GM12878 (cell line): ENCODE results near the gene GRM1. TPM values are rescaled to one million over a fixed set of nuclear protein-coding genes. Genes with fewer than 3 reads are reported as not detected.

Source experiments
- ATAC-seq: fragments of 200-7000 bp; cut with Tn5 transposase; 3 replicates; pipeline ENCODE4 v1.9.1; 2020; ENCODE audit warnings: mild to moderate bottlenecking, moderate library complexity
- BruUV-seq: library from RNA; stranded (reverse); fragments of 400-500 nt; replicated peaks from 2 replicates; lab custom pipeline; 2021; lab: Mats Ljungman, UMichigan
- CTCF ChIA-PET: fragments of 300-600 bp; sonication (Branson Sonifier 250); formaldehyde crosslinking; extraction: SDS; loops from one replicate; lab custom pipeline; 2021; ENCODE audit warnings: inconsistent platforms; lab: Yijun Ruan, JAX
- POLR2A ChIA-PET: fragments of 350-600 bp; formaldehyde crosslinking; extraction: SDS; loops from one replicate; lab custom pipeline; 2021; ENCODE audit warnings: inconsistent platforms; lab: Charles Lee
- RAD21 ChIA-PET: fragments of 300-600 bp; sonication (Branson Sonifier 250); formaldehyde crosslinking; loops from one replicate; lab custom pipeline; 2023; ENCODE audit warnings: antibody characterized with exemption; ENCODE audit not compliant: unreplicated experiment; lab: Charles Lee
- SMC1A ChIA-PET: fragments of 300-600 bp; sonication (Branson Sonifier 250); formaldehyde crosslinking; loops from one replicate; lab custom pipeline; 2023; ENCODE audit not compliant: unreplicated experiment, uncharacterized antibody; lab: Charles Lee
- DNase-seq: peaks from one replicate; pipeline ENCODE4 v3.0.0-alpha.2; 2011; ENCODE audit warnings: low read depth, low spot score
- FAIRE-seq: peaks from 3 replicates; lab custom pipeline; 2011; peaks lifted over from hg19 to GRCh38; lab: Jason Lieb, UNC
- H2AFZ ChIP-seq: 2 replicates; pipeline ENCODE4 v1.6.0; 2011; ENCODE audit warnings: low read depth, low read length, control low read depth; ENCODE audit not compliant: control insufficient read depth
- H3K27ac ChIP-seq: 2 replicates; pipeline ENCODE4 v1.5.1; 2011; ENCODE audit warnings: control low read depth; ENCODE audit not compliant: control insufficient read depth, insufficient read depth
- H3K27me3 ChIP-seq, 2 experiments: replicated peaks in 1 of 2; 2 replicates each; pipeline versions ENCODE4 v1.6.0 to v1.6.1; 2011; ENCODE audit warnings: low read length in 1 of 2; ENCODE audit not compliant: control insufficient read depth in 2 of 2, insufficient read depth in 2 of 2
- H3K36me3 ChIP-seq, 2 experiments: 2 replicates each; pipeline ENCODE4 v1.5.1; 2011; ENCODE audit warnings: low read length in 1 of 2; ENCODE audit not compliant: control insufficient read depth in 2 of 2, insufficient read depth in 2 of 2
- H3K4me1 ChIP-seq: 2 replicates; pipeline ENCODE4 v1.6.1; 2011; ENCODE audit warnings: mild to moderate bottlenecking, low read length, moderate library complexity, mixed read lengths; ENCODE audit not compliant: control insufficient read depth, insufficient read depth
- H3K4me2 ChIP-seq: 2 replicates; pipeline ENCODE4 v1.6.0; 2011; ENCODE audit warnings: control low read depth; ENCODE audit not compliant: control insufficient read depth, insufficient read depth
- H3K4me3 ChIP-seq: fragments of 200-600 bp; sonication (generic); 2 replicates; pipeline ENCODE4 v1.5.1; 2016
- H3K79me2 ChIP-seq: 2 replicates; pipeline ENCODE4 v1.6.0; 2011; ENCODE audit warnings: low read length; ENCODE audit not compliant: control insufficient read depth, insufficient read depth
- H3K9ac ChIP-seq: 2 replicates; pipeline ENCODE4 v1.8.0; 2011; ENCODE audit warnings: low read length, control low read depth, mixed read lengths; ENCODE audit not compliant: control insufficient read depth, insufficient read depth
- H3K9me3 ChIP-seq: replicated peaks from 3 replicates; pipeline ENCODE4 v1.5.1; 2011; ENCODE audit warnings: mild to moderate bottlenecking, low read length; ENCODE audit not compliant: control insufficient read depth, insufficient read depth
- H4K20me1 ChIP-seq: 2 replicates; pipeline ENCODE4 v1.6.0; 2011; ENCODE audit not compliant: control insufficient read depth, insufficient read depth
- BACH1 ChIP-seq: fragments of 450-650 bp; IDR thresholded peaks from 2 replicates; pipeline ENCODE4 v1.6.1; 2017; ENCODE audit warnings: mild to moderate bottlenecking, borderline replicate concordance
- CREB1 ChIP-seq: IDR thresholded peaks from 2 replicates; pipeline ENCODE4 v1.6.1; 2012; ENCODE audit warnings: low read depth, mild to moderate bottlenecking, inconsistent platforms
- EGR1 ChIP-seq, 2 experiments: IDR thresholded peaks; 1 replicate in 1 of 2; 2 replicates in 1 of 2; pipeline ENCODE4 v1.6.1; 2011 to 2012; ENCODE audit warnings: low read depth in 2 of 2, low read length in 2 of 2, borderline replicate concordance in 1 of 2, mild to moderate bottlenecking in 1 of 2, moderate library complexity in 1 of 2
- MTA3 ChIP-seq: IDR thresholded peaks from 2 replicates; pipeline ENCODE4 v1.6.1; 2012; ENCODE audit warnings: low read length, inconsistent platforms, borderline replicate concordance
- RAD51 ChIP-seq: fragments of 450-650 bp; IDR thresholded peaks from 2 replicates; pipeline ENCODE4 v1.6.1; 2016; ENCODE audit warnings: moderate library complexity, mild to moderate bottlenecking, inconsistent platforms
- SREBF1 ChIP-seq: IDR thresholded peaks from 2 replicates; pipeline ENCODE4 v1.6.1; 2012; ENCODE audit warnings: mild to moderate bottlenecking, low read length
- STAT1 ChIP-seq: fragments of 450-650 bp; conservative IDR thresholded peaks from 2 replicates; pipeline ENCODE4 v1.6.1; 2014; ENCODE audit warnings: antibody characterized with exemption, mild to moderate bottlenecking
- SUZ12 ChIP-seq: fragments of 200-600 bp; sonication (generic); IDR thresholded peaks from one replicate; pipeline ENCODE4 v1.6.1; 2018; ENCODE audit warnings: antibody characterized with exemption, mild to moderate bottlenecking; ENCODE audit not compliant: unreplicated experiment
- WRNIP1 ChIP-seq: IDR thresholded peaks from 2 replicates; pipeline ENCODE4 v1.6.1; 2011; ENCODE audit warnings: low read depth, low read length, improper control_type of control experiment, borderline replicate concordance
- YY1 ChIP-seq: IDR thresholded peaks from 2 replicates; pipeline ENCODE4 v1.6.1; 2011; ENCODE audit warnings: low read depth, mild to moderate bottlenecking, low read length
- ZBED1 ChIP-seq: IDR thresholded peaks from 2 replicates; pipeline ENCODE4 v1.6.1; 2016; ENCODE audit warnings: borderline replicate concordance
- WGBS: methylation state at CpG from one replicate; pipeline ENCODE4 v1.1.6; 2016; ENCODE audit warnings: low lambda C conversion rate; ENCODE audit not compliant: insufficient replicate concordance, insufficient coverage; ENCODE audit errors: missing lambda C conversion rate; 5-methylcytosine and 5-hydroxymethylcytosine counted together
- in situ Hi-C: fragments of 300-500 bp; cut with MboI; formaldehyde crosslinking; loops from 9 replicates; pipeline ENCODE4 v1.14.3; 2018; ENCODE audit warnings: mixed read lengths
- intact Hi-C: fragments of 100-400 bp; cut with micrococcal nuclease; formaldehyde crosslinking; loops from one replicate; pipeline ENCODE4 v1.14.2; 2022; ENCODE audit not compliant: unreplicated experiment
- polyA plus RNA-seq, 11 experiments: library from polyadenylated mRNA; depleted of rRNA in 4 of 11; unstranded in 6 of 11; stranded (reverse) in 5 of 11; fragments of >200 nt; fragmentation: Nextera tagmentation in 4 of 11; fragmentation: Illumina TruSeq in 1 of 11; extraction: Ambion mirVana in 4 of 11; extraction: Trizol in 1 of 11; gene quantifications; 1 replicate in 1 of 11; 2 replicates in 10 of 11; pipeline versions ENCODE4 v1.2.1 to v1.2.3, GENCODE V29; 2011 to 2016; ENCODE audit warnings: inconsistent platforms in 2 of 11, missing spikeins in 2 of 11, low read depth in 1 of 11
- total RNA-seq, 4 experiments: library from RNA; depleted of rRNA in 3 of 4; stranded (reverse); fragments of >200 nt in 3 of 4; fragmentation: Illumina TruSeq in 1 of 4; extraction: Trizol in 1 of 4; gene quantifications; 2 replicates each; pipeline versions ENCODE4 v1.2.1 to v1.2.3, GENCODE V29; 2013 to 2021
- TF ChIP-seq, protein P1 (sequence below): fragments of 450-650 bp; formaldehyde crosslinking; IDR thresholded peaks from 2 replicates; pipeline ENCODE4 v1.4.0; 2022; ENCODE audit warnings: mild to moderate bottlenecking, moderate library complexity
- TF ChIP-seq, protein P2 (sequence below): fragments of 150-350 bp; IDR thresholded peaks from 2 replicates; pipeline ENCODE4 v1.6.1; 2016; ENCODE audit warnings: low read depth, low read length
- TF ChIP-seq, protein P3 (sequence below): fragments of 150-350 bp; IDR thresholded peaks from 2 replicates; pipeline ENCODE4 v1.6.1; 2014; ENCODE audit warnings: mild to moderate bottlenecking, low read depth, low read length
- TF ChIP-seq, protein P4 (sequence below): fragments of 450-650 bp; IDR thresholded peaks from 2 replicates; pipeline ENCODE4 v1.6.1; 2014; ENCODE audit warnings: mild to moderate bottlenecking

The GRM1 gene
- total and polyA plus RNA-seq, 10 of the 15 experiments (the other 5 are each of a cell fraction or from before 2014, with no cell fraction given) = 0.04 TPM; not detected in 9

DNA sequence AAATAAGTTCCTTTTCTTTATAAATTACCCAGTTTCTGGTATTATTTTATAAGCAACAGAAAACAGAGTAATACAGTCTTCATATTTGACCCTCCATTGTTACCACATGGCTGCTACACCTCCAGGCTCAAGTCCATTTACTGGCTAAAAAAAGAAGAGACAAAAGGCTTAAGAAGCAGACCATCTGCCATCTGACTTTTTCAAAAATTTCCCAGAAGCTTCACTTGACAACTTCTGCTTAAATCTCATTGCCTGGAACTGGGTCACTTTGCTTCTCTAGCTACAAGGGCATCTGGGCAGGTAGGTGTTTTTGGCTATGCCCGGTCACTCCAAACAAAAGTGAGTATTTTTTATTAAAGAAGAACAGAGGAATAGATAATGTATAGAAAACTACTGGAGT lies 118.0 kb downstream of the GRM1 start:
- H3K4me3 ChIP-seq = no peak overlapping the region
- BruUV-seq = no TSS peak
- no peak overlapping the region for H3K4me2 ChIP-seq
- ChIA-PET CTCF (no interaction called here), SMC1A (no interaction called here), RAD21 (no interaction called here), POLR2A (no interaction called here)
- no peak overlapping the region for H3K27ac ChIP-seq
- FAIRE-seq (no peak), ATAC-seq (no peak), DNase-seq (no peak)
- H4K20me1 ChIP-seq = no peaks in the 10 kb centered on the region
- in situ Hi-C loops = no loop called here
- H3K9ac ChIP-seq = no peak overlapping the region
- no peak overlapping the region for H2AFZ ChIP-seq
- H3K4me1 ChIP-seq = no peaks in the 10 kb centered on the region
- intact Hi-C loops = no loop called here
- no peaks in the 10 kb centered on the region for H3K79me2 ChIP-seq
- 44% methylated on average over 1 of the region's 1 CpG for WGBS
- no peaks in the 10 kb centered on the region for H3K9me3 ChIP-seq
- H3K27me3 ChIP-seq = no peaks in the 10 kb centered on the region
- H3K36me3 ChIP-seq = no peaks in the 10 kb centered on the region
- TF ChIP-seq EGR1 (IDR thresholded peaks at IDR 0.05; ENCODE audit: borderline replicate concordance in 1 of 2, low read depth in 2 of 2, low read length in 2 of 2) = no peak
- no peak for TF ChIP-seq CREB1
- no peak for TF ChIP-seq YY1
- TF ChIP-seq MTA3 = no peak
- TF ChIP-seq, protein P1, sequence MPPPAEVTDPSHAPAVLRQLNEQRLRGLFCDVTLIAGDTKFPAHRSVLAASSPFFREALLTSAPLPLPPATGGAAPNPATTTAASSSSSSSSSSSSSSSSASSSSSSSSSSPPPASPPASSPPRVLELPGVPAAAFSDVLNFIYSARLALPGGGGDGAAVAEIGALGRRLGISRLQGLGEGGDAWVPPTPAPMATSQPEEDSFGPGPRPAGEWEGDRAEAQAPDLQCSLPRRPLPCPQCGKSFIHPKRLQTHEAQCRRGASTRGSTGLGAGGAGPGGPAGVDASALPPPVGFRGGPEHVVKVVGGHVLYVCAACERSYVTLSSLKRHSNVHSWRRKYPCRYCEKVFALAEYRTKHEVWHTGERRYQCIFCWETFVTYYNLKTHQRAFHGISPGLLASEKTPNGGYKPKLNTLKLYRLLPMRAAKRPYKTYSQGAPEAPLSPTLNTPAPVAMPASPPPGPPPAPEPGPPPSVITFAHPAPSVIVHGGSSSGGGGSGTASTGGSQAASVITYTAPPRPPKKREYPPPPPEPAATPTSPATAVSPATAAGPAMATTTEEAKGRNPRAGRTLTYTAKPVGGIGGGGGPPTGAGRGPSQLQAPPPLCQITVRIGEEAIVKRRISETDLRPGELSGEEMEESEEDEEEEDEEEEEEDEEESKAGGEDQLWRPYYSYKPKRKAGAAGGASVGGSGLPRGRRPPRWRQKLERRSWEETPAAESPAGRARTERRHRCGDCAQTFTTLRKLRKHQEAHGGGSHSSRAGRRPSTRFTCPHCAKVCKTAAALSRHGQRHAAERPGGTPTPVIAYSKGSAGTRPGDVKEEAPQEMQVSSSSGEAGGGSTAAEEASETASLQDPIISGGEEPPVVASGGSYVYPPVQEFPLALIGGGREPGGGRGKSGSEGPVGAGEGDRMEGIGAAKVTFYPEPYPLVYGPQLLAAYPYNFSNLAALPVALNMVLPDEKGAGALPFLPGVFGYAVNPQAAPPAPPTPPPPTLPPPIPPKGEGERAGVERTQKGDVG (CRISPR knock-in tag) = no peak
- no peak for TF ChIP-seq RAD51
- no peak for TF ChIP-seq SUZ12
- TF ChIP-seq, protein P2, sequence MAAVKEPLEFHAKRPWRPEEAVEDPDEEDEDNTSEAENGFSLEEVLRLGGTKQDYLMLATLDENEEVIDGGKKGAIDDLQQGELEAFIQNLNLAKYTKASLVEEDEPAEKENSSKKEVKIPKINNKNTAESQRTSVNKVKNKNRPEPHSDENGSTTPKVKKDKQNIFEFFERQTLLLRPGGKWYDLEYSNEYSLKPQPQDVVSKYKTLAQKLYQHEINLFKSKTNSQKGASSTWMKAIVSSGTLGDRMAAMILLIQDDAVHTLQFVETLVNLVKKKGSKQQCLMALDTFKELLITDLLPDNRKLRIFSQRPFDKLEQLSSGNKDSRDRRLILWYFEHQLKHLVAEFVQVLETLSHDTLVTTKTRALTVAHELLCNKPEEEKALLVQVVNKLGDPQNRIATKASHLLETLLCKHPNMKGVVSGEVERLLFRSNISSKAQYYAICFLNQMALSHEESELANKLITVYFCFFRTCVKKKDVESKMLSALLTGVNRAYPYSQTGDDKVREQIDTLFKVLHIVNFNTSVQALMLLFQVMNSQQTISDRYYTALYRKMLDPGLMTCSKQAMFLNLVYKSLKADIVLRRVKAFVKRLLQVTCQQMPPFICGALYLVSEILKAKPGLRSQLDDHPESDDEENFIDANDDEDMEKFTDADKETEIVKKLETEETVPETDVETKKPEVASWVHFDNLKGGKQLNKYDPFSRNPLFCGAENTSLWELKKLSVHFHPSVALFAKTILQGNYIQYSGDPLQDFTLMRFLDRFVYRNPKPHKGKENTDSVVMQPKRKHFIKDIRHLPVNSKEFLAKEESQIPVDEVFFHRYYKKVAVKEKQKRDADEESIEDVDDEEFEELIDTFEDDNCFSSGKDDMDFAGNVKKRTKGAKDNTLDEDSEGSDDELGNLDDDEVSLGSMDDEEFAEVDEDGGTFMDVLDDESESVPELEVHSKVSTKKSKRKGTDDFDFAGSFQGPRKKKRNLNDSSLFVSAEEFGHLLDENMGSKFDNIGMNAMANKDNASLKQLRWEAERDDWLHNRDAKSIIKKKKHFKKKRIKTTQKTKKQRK = no peak
- no peak for TF ChIP-seq WRNIP1
- TF ChIP-seq ZBED1 = no peak
- TF ChIP-seq, protein P3, sequence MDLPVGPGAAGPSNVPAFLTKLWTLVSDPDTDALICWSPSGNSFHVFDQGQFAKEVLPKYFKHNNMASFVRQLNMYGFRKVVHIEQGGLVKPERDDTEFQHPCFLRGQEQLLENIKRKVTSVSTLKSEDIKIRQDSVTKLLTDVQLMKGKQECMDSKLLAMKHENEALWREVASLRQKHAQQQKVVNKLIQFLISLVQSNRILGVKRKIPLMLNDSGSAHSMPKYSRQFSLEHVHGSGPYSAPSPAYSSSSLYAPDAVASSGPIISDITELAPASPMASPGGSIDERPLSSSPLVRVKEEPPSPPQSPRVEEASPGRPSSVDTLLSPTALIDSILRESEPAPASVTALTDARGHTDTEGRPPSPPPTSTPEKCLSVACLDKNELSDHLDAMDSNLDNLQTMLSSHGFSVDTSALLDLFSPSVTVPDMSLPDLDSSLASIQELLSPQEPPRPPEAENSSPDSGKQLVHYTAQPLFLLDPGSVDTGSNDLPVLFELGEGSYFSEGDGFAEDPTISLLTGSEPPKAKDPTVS = no peak
- no peak for TF ChIP-seq BACH1
- no peak for TF ChIP-seq STAT1
- no peak for TF ChIP-seq SREBF1
- TF ChIP-seq, protein P4, sequence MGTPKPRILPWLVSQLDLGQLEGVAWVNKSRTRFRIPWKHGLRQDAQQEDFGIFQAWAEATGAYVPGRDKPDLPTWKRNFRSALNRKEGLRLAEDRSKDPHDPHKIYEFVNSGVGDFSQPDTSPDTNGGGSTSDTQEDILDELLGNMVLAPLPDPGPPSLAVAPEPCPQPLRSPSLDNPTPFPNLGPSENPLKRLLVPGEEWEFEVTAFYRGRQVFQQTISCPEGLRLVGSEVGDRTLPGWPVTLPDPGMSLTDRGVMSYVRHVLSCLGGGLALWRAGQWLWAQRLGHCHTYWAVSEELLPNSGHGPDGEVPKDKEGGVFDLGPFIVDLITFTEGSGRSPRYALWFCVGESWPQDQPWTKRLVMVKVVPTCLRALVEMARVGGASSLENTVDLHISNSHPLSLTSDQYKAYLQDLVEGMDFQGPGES = no peak
